Measurements from ENCODE around the gene ADGB.
A peak's percentile ranks its signal among the peaks of the same experiment; 100 is the strongest.
"Not testable (repeated sequence)": the region's sequence is repeated elsewhere in the genome, so short reads cannot be mapped to it uniquely, and the experiment has no call there.

ADGB gene

GRCh38 chr6:146770275-146770964, 171.6 kb downstream of the ADGB start:
- DNase-seq: no peak

GRCh38 chr6:146770965-146771735, 172.4 kb downstream of the ADGB start:
- DNase-seq: peak; percentile 46 to 58

DNA sequence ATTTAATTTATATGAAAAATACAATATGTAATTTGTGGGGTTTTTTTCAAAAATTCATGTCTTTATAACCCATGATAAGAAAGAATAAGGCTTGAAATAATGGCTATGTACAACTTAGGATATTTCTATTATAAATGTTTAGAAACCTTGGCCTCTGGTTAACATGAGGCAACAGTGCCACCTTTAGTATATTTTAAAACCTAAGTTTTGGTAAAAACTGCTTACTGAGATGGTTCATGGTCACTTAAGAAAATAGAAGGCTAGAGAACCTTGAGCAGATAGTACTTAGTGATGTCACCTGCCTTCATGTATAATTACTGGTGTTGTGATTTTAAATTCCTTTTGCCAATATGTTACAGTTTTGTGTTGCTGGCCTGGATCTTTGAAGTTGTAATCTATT, 176.4 kb downstream of the ADGB start:
- DNase-seq: no peak

DNA sequence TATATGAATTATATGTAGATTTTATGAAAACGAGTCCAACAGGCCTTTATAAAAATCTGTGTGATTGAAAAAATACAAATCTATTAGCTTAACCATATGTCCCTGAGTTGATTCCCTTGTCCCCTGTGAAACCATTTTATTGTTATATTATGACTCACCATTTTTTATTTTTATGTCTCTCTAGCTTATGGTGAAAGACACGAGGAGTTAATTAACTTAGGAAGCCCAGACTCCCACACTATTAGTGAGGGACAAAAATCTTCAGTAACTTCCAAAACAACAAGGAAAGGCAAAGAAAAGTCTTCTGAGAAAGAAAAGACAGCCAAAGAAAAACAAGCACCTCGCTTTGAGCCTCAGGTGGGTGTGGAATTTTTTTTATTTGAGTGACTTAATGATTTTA, 183.1 kb downstream of the ADGB start:
- no peak for DNase-seq

DNA sequence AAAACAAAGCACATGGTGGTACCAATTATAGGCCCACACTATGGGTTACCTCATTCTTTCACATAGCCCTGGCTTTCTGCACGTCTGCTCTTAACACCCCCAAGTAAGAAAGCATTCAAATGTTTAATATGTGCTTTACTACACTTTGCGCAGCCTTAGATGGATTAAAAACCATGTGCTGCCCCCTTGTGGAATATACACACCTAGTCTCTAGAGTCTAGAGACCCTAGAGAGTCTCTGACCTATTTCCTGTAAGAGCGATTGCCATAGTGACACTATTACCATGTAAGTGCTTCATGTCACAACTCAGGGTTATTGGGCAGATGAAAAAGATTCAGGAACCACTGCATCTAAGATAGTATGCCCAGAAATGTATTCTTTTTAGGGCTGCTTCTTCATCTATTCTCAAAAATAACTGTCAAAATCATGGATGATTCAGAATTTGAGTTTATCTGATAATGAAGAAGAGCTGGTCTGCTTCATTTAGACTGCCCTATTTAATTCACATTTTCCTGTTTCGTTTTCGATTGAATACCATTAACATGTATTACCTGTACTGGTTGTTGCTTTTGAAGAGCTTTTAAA, 186.3 kb downstream of the ADGB start:
- peak in 1 of 2 donors; percentile 39 for DNase-seq

GRCh38 chr6:146787876-146788508, 189.2 kb downstream of the ADGB start:
- no peak for DNase-seq

GRCh38 chr6:146790561-146791091, 191.9 kb downstream of the ADGB start:
- DNase-seq: no peak

DNA sequence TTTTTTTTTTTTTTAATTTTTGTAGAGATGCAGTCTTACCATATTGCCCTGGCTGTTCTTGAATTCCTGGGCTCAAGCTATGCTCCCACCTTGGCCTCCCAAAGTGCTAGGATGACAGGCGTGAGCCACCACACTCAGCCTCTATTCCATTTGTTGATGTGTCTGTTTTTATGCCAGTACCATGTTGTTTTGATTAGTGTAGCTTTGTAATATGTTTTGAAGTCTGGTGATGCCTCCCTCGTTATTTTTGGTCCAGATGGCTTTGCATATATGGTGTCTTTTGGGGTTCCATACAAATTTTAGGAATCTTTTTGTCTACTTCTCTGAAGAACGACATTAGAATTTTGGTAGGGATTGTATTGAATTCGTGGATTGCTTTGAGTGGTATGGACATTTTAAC, 193.2 kb downstream of the ADGB start:
- DNase-seq: no peak

DNA sequence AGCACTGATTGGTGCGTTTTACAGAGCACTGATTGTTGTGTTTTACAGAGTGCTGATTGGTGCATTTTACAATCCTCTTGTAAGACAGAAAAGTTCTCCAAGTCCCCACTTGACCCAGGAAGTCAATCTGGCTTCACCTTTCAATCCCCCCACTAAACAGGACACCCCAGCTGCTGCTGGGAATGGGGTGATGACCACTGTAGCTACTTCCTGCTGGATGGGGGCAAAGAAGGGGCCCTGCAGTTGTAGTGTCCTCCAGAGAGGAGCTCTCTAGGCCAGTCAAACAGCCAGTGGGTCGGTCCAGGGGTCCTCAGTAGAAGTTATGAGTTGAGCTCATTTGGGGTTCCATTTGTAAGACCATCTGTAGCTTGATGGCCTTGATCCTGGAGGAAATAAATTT, 194.4 kb downstream of the ADGB start:
- not testable (repeated sequence) for DNase-seq

GRCh38 chr6:146795479-146796133, 196.8 kb downstream of the ADGB start:
- DNase-seq: no peak

- DNase-seq: not testable (repeated sequence)
Observed at GRCh38 chr6:146803167-146803566, 204.4 kb downstream of the ADGB start.

GRCh38 chr6:146803601-146804000, 204.8 kb downstream of the ADGB start:
- DNase-seq: no peak

GRCh38 chr6:146805546-146806325, 207.0 kb downstream of the ADGB start:
- DNase-seq: no peak

DNA sequence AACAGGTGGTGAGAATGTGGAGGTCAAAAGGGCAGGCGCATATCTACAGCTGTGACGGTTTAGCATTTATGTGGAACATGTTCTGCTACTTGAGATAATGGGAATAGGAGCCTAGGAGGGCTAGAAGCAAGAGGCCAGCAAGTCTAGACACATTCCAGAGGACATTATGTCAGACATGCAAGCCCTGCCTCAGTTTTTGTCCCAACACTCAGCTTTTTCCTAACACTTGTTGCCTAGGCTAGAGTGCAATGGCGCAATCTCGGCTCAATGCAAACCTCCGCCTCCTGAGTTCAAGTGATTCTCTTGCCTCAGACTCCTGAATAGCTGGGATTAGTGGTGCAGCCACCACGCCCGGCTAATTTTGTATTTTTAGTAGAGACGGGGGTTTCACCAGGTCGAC, 210.2 kb downstream of the ADGB start:
- DNase-seq: not testable (repeated sequence)

DNA sequence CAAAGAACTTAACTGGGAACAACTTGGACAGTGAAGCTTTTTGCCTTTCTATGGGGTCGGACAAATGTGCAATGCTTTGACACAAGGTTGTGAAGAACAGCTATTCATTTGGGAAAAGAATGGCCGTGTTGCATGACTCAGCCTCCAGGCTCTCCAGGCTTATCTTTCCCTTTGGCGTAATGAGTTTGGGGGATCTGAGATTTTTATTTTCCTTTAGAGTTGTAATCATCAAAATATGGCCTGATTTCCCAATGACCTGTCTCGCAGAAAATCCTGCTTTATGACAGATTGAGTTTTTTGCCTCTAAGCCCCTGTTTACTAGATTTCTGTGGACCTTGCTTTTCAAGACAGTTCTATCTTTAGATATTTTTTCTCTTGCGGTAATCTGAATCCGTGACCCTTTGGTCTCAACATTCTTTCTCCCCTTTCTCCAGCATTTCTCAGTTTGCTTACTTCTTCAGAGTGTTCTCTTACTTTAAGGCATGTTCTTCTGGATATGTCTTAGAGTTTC, 214.1 kb downstream of the ADGB start:
- DNase-seq: not testable (repeated sequence)

DNA sequence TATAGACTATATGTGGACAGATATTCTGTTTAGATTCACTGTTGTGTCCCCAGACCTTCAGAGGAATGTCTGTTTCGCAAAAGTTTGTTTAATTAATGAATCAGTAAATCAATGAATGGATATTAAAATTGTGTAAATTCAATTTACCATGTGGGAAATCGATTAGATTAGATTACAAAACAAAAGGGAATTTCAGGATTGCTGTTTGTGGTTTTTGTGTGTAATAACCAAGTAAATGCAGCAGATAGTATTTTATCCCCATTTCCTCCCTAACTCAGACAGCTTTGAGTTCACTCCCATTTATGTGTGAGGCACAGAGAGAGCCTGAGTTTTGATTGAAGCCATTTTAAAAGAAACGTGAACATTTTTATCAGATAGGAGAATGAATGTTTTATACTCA, 214.8 kb downstream of the ADGB start:
- no peak for DNase-seq

DNA sequence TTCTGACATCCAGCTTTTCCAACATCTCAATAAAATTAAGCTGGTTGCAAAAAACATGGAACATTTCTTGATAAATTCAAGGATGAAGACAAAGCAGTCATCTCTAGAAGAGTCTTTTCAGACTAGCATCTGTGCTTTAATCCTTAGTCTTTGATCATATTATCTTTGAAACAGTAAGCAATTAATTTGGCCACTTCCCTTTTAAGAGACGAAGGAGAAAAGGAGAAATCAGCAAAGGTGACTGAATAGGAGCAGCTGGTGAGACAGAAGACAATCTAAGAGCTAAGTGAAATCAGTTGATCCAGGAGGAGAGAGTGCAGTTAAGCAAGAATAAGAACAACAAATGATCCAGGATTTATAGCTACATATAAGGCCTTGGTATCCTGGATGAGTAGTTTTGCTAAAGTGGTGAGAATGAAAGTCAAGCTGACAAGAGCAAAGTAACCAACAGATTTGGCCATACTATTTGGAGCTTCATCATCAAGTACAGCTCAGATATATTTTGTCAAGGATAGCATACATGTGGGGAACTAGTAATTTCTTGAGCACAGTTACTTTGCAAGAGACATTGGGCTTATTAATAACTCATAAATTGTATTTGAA, 215.5 kb downstream of the ADGB start:
- no peak for DNase-seq

- DNase-seq: not testable (repeated sequence)
Observed at GRCh38 chr6:146815511-146816462, 217.0 kb downstream of the ADGB start.

DNA sequence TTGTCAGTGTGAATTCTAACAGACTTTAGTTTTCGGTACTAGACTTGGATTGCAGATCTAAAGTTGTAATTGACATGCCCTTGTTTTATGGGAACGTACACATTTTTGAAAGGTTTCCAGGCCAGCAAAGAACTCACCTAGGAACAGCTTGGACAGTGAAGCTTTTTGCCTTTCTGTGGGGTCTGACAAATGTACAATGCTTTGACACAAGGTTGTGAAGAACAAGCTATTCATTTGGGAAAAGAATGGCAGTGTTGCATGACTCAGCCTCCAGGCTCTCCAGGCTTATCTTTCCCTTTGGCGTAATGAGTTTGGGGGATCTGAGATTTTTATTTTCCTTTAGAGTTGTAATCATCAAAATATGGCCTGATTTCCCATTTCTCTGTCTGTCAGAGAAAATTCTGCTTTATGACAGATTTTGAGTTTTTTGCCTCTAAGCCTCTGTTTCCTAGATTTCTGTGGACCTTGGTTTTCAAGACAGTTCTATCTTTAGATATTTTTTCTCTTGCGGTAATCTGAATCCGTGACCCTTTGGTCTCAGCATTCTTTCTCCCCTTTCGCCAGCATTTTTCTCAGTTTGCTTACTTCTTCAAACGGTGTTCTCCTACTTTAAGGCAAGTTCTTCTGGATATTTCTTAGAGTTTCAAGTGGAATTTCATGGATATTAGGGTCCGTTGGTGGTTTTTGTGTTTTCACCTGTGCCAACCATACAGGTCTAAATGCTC, 221.0 kb downstream of the ADGB start:
- DNase-seq: no peak

Data from CD4-positive, alpha-beta T cell treated with Interleukin-1 beta for 1 hour (primary cell).